GM21381 (cell line): ENCODE measurements around the gene PRSS22.
A peak's percentile ranks its signal among the peaks of the same experiment; 100 is the strongest.

Source experiments
- ATAC-seq: cut with Tn5 transposase; IDR thresholded peaks from one replicate; pipeline ENCODE4 v1.9.1; 2021; ENCODE audit warnings: mild to moderate bottlenecking, moderate library complexity; ENCODE audit not compliant: unreplicated experiment

Gene PRSS22

GRCh38 chr16:2881783-2882649 is 24.0 kb upstream of the PRSS22 start:
- ATAC-seq = peak; percentile 8

- ATAC-seq = no peak
Measured at GRCh38 chr16:2879854-2880508, 22.0 kb upstream of the PRSS22 start.

GRCh38 chr16:2874912-2875362 is 17.0 kb upstream of the PRSS22 start:
- ATAC-seq = peak; percentile 74

- no peak for ATAC-seq
Measured at GRCh38 chr16:2874032-2874911, 16.3 kb upstream of the PRSS22 start.

GRCh38 chr16:2871926-2872325 is 14.0 kb upstream of the PRSS22 start:
- ATAC-seq = no peak

- peak; percentile 91 for ATAC-seq
Measured at GRCh38 chr16:2867987-2868789, 10.2 kb upstream of the PRSS22 start.

- no peak for ATAC-seq
Measured at GRCh38 chr16:2867661-2867986, 9.7 kb upstream of the PRSS22 start.

GRCh38 chr16:2866431-2866830 is 8.5 kb upstream of the PRSS22 start:
- no peak for ATAC-seq

- no peak for ATAC-seq
Measured at GRCh38 chr16:2865651-2866050, 7.7 kb upstream of the PRSS22 start.

GRCh38 chr16:2860826-2861567 is 3.0 kb upstream of the PRSS22 start:
- ATAC-seq = no peak

GRCh38 chr16:2859686-2860265 is 1.8 kb upstream of the PRSS22 start:
- no peak for ATAC-seq

- ATAC-seq = no peak
Measured at GRCh38 chr16:2858245-2859025, 465 bp upstream of the PRSS22 start.

GRCh38 chr16:2856686-2857450 is 1.1 kb downstream of the PRSS22 start:
- ATAC-seq = no peak

- ATAC-seq = no peak
Measured at GRCh38 chr16:2856061-2856670, 1.8 kb downstream of the PRSS22 start.

GRCh38 chr16:2855536-2855935 is 2.4 kb downstream of the PRSS22 start:
- no peak for ATAC-seq

- ATAC-seq = no peak
Measured at GRCh38 chr16:2854700-2855309, 3.2 kb downstream of the PRSS22 start.

- no peak for ATAC-seq
Measured at GRCh38 chr16:2853531-2854073, 4.4 kb downstream of the PRSS22 start.
